ENCODE data around the gene ZC3H12D.

ZC3H12D gene

DNA sequence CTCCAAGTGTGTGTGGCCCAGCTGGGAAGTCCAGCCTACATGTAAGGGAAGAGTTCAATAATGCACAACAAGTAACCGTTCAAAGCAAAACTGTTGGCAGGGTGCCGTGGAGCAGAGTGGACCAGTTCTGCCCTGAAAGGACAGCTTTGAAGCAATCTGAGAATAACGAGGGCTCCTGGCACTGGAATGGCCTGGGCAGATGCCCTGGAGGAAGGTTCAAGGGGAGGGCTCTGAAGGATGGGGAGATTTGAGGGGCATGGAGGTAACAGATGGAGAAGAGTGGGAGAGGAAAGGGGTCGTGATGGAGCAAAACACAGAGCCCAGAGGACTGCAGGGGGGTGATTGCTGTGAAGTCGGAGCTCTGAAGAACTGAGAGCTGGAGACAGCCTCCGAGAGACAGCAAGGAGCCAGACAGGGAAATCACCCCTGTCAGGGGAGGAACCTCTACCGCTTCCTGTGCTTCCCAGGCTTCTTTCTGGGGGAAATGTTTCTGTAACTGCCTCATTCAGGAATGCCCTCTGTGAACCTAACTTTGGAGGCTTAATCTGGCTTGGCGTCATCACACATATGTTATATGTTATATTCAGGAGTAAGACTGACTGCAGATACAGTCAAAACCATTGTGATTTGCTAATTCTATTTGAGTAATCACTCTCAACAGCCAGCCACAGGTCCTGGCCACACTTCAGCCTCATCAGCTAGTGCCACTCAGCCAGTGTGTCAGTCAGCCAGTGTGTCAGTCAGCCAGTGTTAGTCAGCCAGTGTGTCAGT, 41.2 kb downstream of the ZC3H12D start:
- no peak for DNase-seq (ENCODE audit: low read depth, low spot score)

DNA sequence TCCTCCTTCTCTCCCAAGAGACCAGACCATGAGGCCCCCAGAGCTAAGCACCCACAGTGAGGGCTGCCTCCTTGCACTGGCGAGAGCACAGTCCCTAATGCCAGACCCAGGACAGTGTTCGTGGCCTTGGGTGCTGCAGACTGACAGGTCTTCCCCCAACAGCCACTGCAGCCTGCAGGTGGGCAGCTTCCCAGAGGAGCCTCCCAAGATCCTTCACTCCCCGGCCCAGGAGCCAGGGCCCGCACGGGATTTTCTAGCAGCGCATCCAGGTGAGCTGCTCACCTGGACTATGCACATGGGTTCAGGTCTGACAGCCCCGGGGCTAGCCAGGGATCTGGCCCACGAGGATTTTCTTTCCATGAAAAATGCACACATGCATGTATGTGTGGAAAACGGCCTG, 43.1 kb downstream of the ZC3H12D start:
- DNase-seq (ENCODE audit: low read depth, low spot score), result no peak

DNA sequence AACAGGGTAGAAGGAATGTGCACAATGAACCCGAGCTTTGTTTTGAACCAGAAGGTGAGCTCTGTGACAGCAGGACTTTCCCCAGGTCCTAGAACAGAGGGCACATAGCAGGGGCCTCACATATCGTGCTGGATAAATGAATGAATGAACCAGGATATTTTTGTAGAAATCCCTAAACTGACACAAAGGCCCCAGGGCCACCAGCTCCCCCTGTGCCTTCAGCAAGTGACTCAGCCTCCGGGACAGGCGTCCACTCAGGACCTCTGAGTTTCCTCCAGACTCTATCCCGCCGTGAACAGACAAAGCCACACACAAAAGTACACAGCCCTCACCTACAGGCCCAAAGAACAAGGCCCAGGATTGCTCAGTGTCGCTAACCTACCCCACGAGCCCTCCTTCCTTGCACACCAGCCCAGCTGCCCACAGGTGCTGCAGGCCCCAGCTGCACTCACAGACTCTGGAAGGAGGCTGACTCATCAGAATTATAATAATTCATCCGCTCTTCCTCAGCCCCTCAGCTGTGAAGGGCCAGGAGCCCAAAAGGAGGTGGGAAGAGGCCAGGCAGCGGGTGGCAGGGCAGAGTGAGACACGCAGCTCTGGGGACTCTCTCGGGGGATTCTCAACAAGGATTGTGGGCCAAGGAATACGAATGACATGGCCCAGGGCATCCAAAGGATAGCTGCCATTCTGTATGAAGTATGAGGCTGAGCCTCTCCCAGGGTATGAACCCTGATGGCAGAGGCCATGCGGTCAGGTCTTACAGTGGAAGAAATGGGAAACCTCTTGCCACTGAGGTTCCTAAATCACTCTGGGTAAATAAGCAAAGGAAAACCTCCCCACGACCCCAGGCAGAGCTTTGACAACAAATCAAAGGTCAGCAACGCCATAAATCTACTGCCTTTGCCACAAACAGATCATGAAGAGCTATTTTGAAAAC, 43.8 kb downstream of the ZC3H12D start:
- no peak for DNase-seq (ENCODE audit: low read depth, low spot score)

DNA sequence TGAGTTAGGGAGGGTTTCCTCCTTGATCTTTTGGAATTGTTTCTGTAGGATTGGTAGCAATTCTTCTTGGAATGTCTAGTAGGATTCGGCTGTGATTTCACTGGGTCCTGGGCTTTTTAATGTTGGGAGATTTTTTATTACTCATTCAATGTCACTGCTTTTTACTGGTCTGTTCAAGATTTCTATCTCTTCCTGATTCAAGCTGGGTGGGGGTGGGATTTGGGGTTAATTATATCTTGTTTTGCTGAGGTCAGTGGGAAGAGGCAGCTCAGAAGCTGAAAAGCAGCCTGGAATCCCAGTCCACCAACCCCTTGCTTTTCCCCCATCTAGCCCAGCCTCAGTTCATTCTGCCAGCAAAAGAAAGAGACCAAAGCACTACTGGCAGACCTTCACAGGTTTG, 45.2 kb downstream of the ZC3H12D start:
- no peak for DNase-seq (ENCODE audit: low read depth, low spot score)

GRCh38 chr6:149438855-149439254, 46.0 kb downstream of the ZC3H12D start:
- no peak for DNase-seq (ENCODE audit: low read depth, low spot score)

DNA sequence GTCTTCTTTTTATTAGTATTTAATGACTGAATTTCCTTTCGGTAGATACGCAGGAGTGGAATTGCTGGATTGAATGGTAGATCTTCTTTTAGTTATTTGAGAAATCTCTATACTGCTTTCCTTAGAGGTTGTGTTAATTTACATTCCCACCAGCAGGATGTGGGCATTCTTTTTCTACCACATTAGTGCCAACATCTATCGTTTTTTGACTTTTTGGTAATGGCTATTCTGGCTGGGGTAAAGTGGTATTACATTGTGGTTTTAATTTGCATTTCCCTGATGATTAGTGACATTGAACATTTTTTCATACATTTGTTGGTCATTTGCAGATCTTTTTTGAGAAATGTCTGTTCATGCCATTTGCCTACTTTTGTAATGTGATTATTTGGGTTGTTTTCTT, 47.6 kb downstream of the ZC3H12D start:
- DNase-seq (ENCODE audit: low read depth, low spot score), result no peak

DNA sequence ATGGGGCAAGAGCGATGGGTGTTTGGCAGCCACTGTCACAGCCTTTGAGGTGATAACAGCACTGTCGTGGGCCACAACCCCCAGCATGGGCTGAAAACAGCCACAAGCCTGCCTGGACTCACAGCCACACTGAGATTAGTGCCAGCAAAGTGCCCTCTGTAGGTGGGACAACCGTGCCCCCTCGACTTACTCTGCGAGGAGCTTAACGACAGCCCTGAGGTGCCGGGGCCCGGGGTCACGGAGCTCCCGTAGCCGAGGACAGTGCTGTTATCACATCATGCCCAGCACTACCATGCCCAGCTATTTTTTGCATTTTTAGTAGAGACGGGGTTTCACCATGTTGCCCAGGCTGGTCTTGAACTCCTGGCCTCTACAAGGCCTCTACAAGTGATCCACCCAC, 48.2 kb downstream of the ZC3H12D start:
- no peak for DNase-seq (ENCODE audit: low read depth, low spot score)

GRCh38 chr6:149435919-149436586, 48.8 kb downstream of the ZC3H12D start:
- no peak for DNase-seq (ENCODE audit: low read depth, low spot score)

DNA sequence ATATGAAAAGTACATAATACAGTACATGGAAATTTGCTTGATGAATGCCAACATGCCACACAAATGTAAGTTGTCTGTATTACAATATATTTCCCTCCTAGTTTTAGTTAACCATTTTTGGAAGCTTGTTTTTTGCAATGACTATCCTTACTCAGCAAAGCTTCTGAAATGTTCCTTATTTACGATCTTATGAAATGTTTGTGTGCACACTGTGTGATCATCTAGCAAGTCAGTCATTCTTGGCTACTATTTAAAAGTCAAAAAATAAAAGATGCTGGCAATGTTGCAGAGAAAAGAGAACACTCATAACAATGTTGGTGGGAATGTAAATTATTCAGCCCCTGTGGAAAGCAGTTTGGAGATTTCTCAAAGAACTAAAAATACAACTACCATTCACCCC, 50.9 kb downstream of the ZC3H12D start:
- DNase-seq (ENCODE audit: low read depth, low spot score), result no peak

- no peak for DNase-seq (ENCODE audit: low read depth, low spot score)
Observed at GRCh38 chr6:149433405-149433804, 51.4 kb downstream of the ZC3H12D start.

- DNase-seq (ENCODE audit: low read depth, low spot score), result no peak
Observed at GRCh38 chr6:149431905-149432775, 52.7 kb downstream of the ZC3H12D start.

- no peak for DNase-seq (ENCODE audit: low read depth, low spot score)
Observed at GRCh38 chr6:149429427-149430360, 55.1 kb downstream of the ZC3H12D start.

DNA sequence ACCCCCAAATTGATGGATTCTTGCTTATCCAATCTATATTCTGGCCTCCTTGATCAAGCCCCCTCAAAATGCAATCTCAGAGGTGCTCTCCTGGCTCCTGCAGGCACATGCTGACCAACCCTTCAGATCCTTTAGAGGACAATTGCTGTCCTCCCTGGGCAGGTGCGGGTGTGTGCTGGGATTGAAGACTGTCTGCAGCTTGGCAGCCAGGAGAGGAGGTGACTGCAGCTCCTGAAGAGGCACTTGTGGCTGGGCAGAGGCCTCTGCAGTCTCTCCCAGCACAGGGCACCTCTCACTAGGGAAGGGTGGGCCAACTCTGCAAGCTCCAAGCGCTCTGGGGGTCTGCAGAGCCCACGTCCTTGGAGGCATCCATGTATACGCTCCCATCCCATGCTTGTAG, 56.2 kb downstream of the ZC3H12D start:
- no peak for DNase-seq (ENCODE audit: low read depth, low spot score)

DNA sequence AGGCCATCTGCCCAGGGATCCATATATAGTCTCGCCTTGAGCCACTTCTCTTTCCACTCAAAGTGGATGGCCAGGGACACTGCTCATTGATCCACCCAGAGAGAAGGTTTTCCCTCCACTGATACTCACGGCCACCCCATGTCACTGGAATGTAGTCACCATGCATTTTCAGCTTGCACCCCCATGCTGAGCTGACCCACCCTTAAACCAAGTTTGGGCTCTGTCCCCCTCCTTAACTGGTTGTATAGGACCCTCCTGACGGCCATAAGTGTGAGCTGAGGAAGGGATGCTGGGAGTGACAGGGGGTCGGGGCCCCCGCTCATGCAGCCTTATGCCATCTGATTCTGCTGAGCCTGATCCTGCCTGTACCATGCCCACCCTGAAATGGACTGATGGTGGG, 59.1 kb downstream of the ZC3H12D start:
- DNase-seq (ENCODE audit: low read depth, low spot score), result no peak

DNA sequence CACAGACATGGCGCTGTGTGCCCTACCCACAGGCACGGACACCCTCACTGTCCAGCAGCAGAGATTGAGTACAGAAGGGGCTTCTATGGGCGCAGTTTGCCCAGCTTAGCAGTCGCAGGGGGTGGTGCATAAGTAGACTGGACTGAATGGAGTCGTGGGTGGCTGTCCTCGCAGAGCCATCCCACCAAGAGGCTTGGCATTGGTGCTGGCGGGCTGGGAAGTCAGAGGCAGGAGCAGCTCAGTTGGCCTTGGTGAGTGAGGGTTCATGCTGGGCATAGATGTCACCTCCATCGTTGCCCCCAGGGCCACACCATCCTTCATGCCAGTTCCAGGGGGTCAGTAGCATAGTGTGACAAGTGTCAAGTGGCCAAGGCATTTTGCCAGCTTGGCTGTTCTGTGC, 59.6 kb downstream of the ZC3H12D start:
- no peak for DNase-seq (ENCODE audit: low read depth, low spot score)

DNA sequence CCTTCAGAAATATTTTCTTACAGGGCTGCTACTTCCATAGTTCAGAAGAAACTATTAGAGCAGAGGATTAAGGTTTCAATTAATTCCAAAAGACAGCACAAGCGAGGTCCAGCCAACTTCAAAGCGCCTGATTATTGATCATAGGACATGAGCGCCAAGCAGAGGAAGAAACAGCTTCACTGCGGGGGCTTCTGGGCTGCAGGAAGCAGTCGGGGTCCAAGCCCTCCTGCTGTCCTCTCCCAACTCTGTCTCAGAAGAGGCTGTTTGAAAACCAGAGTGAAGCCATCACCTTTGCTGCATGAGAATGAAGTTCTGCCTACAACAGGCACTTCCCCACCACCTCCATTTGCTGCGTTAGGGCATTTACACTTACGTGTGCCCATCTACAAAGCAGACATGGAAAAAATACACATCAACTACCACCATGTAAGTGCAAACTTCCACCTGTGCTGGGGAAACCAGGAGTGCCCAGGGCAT, 60.8 kb downstream of the ZC3H12D start:
- DNase-seq (ENCODE audit: low read depth, low spot score), result no peak

DNA sequence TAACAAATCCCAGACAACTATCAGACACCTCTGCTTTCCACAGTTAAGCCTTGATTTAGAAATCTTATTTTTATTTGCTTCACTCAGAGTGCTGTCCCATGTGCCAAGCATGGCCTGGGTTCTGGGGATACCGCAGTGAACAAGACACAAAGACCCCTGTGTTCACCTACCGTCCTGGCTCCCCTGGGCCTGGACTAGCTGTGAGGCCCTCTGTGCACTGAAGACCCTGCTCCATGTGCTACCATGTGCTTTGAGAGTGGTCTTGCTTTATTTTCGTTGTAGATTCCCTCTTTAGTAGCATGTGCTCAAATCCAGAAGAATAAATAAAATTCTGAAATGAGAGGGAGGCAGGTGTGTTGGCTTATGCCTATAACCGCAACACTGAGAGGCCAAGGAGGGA, 62.2 kb downstream of the ZC3H12D start:
- no peak for DNase-seq (ENCODE audit: low read depth, low spot score)

- DNase-seq (ENCODE audit: low read depth, low spot score), result no peak
Observed at GRCh38 chr6:149421132-149421531, 63.7 kb downstream of the ZC3H12D start.

DNA sequence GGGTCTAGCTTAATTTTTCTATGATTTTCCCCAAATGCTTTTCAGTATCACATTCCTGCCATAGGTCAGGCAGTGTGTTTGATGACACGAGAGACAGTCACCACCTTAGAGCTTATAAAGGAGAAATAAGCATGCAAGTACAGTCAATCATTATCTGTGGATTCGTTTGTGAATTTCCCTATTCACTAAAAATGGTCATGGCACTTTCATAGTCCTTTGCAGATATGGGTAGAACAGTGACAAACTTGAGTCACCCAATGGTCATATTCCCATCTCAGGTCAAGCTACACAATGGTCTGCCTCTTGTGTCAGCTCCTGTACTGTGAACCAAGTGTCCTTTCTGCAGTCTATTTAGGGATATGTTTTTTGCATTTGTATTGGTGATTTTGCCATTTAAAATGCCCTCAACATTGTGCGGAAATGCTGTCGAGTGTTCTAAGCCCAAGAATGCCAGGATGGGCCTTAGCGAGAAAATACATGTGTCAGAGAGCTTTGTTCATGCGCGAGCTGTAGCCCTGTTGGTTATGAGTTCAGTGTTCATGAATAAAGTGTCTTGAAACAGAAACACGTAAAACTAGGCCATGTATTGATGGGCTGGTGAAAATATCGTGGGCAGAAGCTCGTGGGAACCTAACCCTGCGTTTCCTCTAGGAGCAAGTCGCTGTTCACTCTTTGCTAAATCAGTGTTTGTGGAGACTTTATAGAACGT, 65.0 kb downstream of the ZC3H12D start:
- no peak for DNase-seq (ENCODE audit: low read depth, low spot score)
